CD4-positive, alpha-beta memory T cell (primary cell): ENCODE results near the gene PPEF1. TPM values are rescaled to one million over a fixed set of nuclear protein-coding genes. Genes with fewer than 3 reads are reported as not detected.

ENCODE experiments used
- CTCF ChIA-PET: fragments of 350-600 bp; sonication (Branson Sonifier 250); formaldehyde crosslinking; loops from one replicate; lab custom pipeline; 2021; ENCODE audit warnings: inconsistent platforms; ENCODE audit not compliant: partially characterized antibody; lab: Charles Lee
- POLR2A ChIA-PET: fragments of 350-600 bp; sonication (Branson Sonifier 250); formaldehyde crosslinking; loops from one replicate; lab custom pipeline; 2021; ENCODE audit not compliant: partially characterized antibody; lab: Charles Lee
- DNase-seq, 5 donors: peaks; one replicate each; pipeline versions ENCODE4 v3.0.0 to v3.0.0-alpha.2; 2020 to 2022; ENCODE audit warnings: mixed read lengths in 1 of 5
- H3K27ac ChIP-seq: one replicate; pipeline ENCODE4 v1.7.0; 2013; ENCODE audit warnings: low read depth, low read length
- H3K27me3 ChIP-seq: 2 replicates; pipeline ENCODE4 v1.7.0; 2013; ENCODE audit warnings: mild to moderate bottlenecking, low read length, moderate library complexity; ENCODE audit not compliant: insufficient read depth
- H3K36me3 ChIP-seq: 2 replicates; pipeline ENCODE4 v1.7.0; 2013; ENCODE audit warnings: mild to moderate bottlenecking, low read length, moderate library complexity; ENCODE audit not compliant: insufficient read depth
- H3K4me1 ChIP-seq: 2 replicates; pipeline ENCODE4 v1.7.0; 2013; ENCODE audit warnings: mild to moderate bottlenecking, low read length, moderate library complexity; ENCODE audit not compliant: insufficient read depth
- H3K4me3 ChIP-seq, 2 donors: one replicate each; pipeline ENCODE4 v1.7.0; 2013; ENCODE audit warnings: low read length in 2 of 2, mild to moderate bottlenecking in 1 of 2
- H3K9me3 ChIP-seq, 2 donors: one replicate each; pipeline ENCODE4 v1.7.0; 2013; ENCODE audit warnings: low read length in 2 of 2, control low read depth in 1 of 2; ENCODE audit not compliant: control insufficient read depth in 1 of 2
- H3K27ac Mint-ChIP-seq, 7 donors: one replicate each; pipeline ENCODE4 v1.8.0; 2020 to 2021; ENCODE audit warnings: mixed read lengths in 7 of 7, mild to moderate bottlenecking in 6 of 7, inconsistent platforms in 3 of 7, moderate library complexity in 3 of 7
- H3K27me3 Mint-ChIP-seq, 2 donors: one replicate each; pipeline ENCODE4 v1.8.0; 2020 to 2021; ENCODE audit warnings: mixed read lengths in 2 of 2
- H3K36me3 Mint-ChIP-seq, 2 donors: one replicate each; pipeline ENCODE4 v1.8.0; 2020 to 2021; ENCODE audit warnings: mixed read lengths in 2 of 2, inconsistent platforms in 1 of 2, mild to moderate bottlenecking in 1 of 2
- H3K4me1 Mint-ChIP-seq, 4 donors: one replicate each; pipeline ENCODE4 v1.8.0; 2020 to 2021; ENCODE audit warnings: mixed read lengths in 4 of 4, mild to moderate bottlenecking in 1 of 4
- H3K4me3 Mint-ChIP-seq, 8 donors: one replicate each; pipeline ENCODE4 v1.8.0; 2020 to 2021; ENCODE audit warnings: mixed read lengths in 8 of 8, mild to moderate bottlenecking in 7 of 8, moderate library complexity in 6 of 8, inconsistent platforms in 3 of 8
- H3K9me3 Mint-ChIP-seq, 8 donors: one replicate each; pipeline ENCODE4 v1.8.0; 2020 to 2021; ENCODE audit warnings: mixed read lengths in 8 of 8, mild to moderate bottlenecking in 5 of 8, inconsistent platforms in 3 of 8, moderate library complexity in 1 of 8
- intact Hi-C: fragments of 100-400 bp; cut with micrococcal nuclease; formaldehyde crosslinking; loops from one replicate; pipeline ENCODE4 v1.15.1; 2023
- polyA plus RNA-seq, 2 donors: library from polyadenylated mRNA; unstranded; fragments of 300-500 nt; fragmentation: Illumina TruSeq; gene quantifications; one replicate each; pipeline ENCODE4 v1.2.3, GENCODE V29; 2021
- total RNA-seq, 2 experiments: library from RNA; stranded (reverse); gene quantifications; one replicate each; pipeline ENCODE4 v1.2.3, GENCODE V29; 2021

PPEF1 gene, protein sequence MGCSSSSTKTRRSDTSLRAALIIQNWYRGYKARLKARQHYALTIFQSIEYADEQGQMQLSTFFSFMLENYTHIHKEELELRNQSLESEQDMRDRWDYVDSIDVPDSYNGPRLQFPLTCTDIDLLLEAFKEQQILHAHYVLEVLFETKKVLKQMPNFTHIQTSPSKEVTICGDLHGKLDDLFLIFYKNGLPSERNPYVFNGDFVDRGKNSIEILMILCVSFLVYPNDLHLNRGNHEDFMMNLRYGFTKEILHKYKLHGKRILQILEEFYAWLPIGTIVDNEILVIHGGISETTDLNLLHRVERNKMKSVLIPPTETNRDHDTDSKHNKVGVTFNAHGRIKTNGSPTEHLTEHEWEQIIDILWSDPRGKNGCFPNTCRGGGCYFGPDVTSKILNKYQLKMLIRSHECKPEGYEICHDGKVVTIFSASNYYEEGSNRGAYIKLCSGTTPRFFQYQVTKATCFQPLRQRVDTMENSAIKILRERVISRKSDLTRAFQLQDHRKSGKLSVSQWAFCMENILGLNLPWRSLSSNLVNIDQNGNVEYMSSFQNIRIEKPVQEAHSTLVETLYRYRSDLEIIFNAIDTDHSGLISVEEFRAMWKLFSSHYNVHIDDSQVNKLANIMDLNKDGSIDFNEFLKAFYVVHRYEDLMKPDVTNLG
- under 1 TPM in 1 of 2 experiments, not detected in 1; 1.00 TPM for total RNA-seq
- polyA plus RNA-seq = not detected

DNA sequence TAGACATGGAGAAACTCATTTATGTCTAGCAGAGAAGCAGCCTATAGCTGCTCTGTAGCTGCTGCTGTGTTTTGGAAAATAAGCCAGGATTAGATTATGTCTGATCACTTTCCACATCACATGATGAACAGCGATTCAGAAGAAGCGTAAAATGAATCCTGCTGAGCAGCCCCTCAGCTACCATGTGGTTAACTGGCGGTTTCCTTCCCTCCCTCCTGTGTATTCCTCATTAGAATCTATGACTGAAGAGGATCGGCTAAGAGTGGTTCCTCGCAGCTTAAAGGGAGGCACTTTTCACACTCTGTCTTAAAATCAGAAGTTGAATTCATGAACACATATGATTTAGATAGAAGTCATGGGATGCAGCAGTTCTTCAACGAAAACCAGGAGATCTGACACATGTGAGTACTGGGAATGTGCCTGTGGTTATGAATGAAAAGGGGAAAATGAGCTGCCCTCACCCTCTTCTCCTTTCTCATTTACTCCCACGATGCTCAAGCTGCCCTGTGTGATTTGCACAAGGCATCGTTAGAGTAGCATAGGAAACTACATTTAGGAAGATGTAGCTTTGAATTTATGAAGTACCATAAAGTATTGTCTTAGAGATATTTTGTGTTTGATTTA lies at the start of gene PPEF1:
TSS of gene PPEF1 (plus strand) at position 220 of the 624 bp plus-strand sequence. CDS start at position 356, 136 bp downstream.
- intact Hi-C loops = no loop called here
- no peaks in the 10 kb centered on the region for H3K36me3 ChIP-seq
- POLR2A ChIA-PET = no interaction called here

DNA sequence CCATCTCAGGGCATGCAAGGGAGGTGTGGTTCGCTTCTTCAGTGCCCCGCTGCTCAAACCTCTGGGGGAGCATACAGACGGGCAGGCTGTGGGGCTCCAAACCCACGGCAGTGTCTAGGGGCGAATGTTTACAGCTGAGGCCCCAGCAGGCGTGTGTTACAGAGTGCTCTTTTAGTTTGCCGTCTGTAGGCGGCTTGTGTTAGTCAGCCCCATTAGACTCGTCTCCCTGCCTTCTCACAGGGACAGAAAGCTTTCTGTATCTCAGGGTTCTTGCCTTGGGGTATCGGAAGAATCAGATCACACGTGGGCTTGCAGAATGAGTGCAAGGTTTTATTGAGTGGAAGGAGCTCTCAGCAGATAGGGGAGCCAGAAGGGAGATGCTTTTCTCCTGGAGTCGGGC lies 46.2 kb upstream of the PPEF1 start:
- ChIA-PET CTCF (interaction anchor here (0.6 kb wide), 1 partner anchor 361 kb away, joined by 3 read pairs; no protein-coding TSS in a partner anchor), POLR2A (no interaction called here)
- H3K27me3 Mint-ChIP-seq = peaks cover 2 to 3% of the 10 kb centered on the region in 2 donors
- H3K27me3 ChIP-seq = no peaks in the 10 kb centered on the region
- no peak overlapping the region for H3K4me3 ChIP-seq
- peaks cover 0 to 4% (median 0%) of the 10 kb centered on the region in 8 donors for H3K9me3 Mint-ChIP-seq
- H3K4me3 Mint-ChIP-seq = no peak overlapping the region
- no peaks in the 10 kb centered on the region for H3K9me3 ChIP-seq
- no peak overlapping the region for H3K27ac ChIP-seq
- H3K27ac Mint-ChIP-seq = no peak overlapping the region
- H3K36me3 Mint-ChIP-seq = no peaks in the 10 kb centered on the region
- DNase-seq = no peak
- H3K4me1 Mint-ChIP-seq = no peaks in the 10 kb centered on the region
- no peaks in the 10 kb centered on the region for H3K36me3 ChIP-seq
- intact Hi-C loops = no loop called here
- H3K4me1 ChIP-seq = no peaks in the 10 kb centered on the region

More for the DNA sequence above, at the start of gene PPEF1:
- Mint-ChIP-seq H3K4me1 (peaks cover 0 to 1% (median 0%) of the 10 kb centered on the region in 4 donors), H3K9me3 (no peaks in the 10 kb centered on the region), H3K27me3 (no peaks in the 10 kb centered on the region), H3K4me3 (no peak within 1 kb of the TSS), H3K36me3 (no peaks in the 10 kb centered on the region), H3K27ac (no peak within 1 kb of the TSS)
- Histone ChIP-seq H3K4me3 (no peak within 1 kb of the TSS), H3K9me3 (no peaks in the 10 kb centered on the region), H3K27me3 (no peaks in the 10 kb centered on the region), H3K4me1 (no peaks in the 10 kb centered on the region), H3K27ac (no peak within 1 kb of the TSS)
- no peak for DNase-seq
- CTCF ChIA-PET = no interaction called here

- Histone ChIP-seq H3K4me3 (no peak overlapping the region), H3K27me3 (no peaks in the 10 kb centered on the region), H3K9me3 (no peaks in the 10 kb centered on the region), H3K4me1 (no peaks in the 10 kb centered on the region), H3K27ac (no peak overlapping the region), H3K36me3 (no peaks in the 10 kb centered on the region)
- Mint-ChIP-seq H3K27me3 (peaks cover 2 to 3% of the 10 kb centered on the region in 2 donors), H3K4me3 (no peak overlapping the region), H3K36me3 (no peaks in the 10 kb centered on the region), H3K9me3 (peaks cover 0 to 4% (median 0%) of the 10 kb centered on the region in 8 donors), H3K4me1 (peaks cover 2 to 7% (median 4%) of the 10 kb centered on the region in 4 donors), H3K27ac (no peak overlapping the region)
- DNase-seq = no peak
- intact Hi-C loops = no loop called here
- ChIA-PET POLR2A (no interaction called here), CTCF (no interaction called here)
Measured at GRCh38 chrX:18664947-18665346, 42.5 kb upstream of the PPEF1 start.

- intact Hi-C loops = no loop called here
- Histone ChIP-seq H3K27me3 (no peaks in the 10 kb centered on the region), H3K9me3 (no peaks in the 10 kb centered on the region), H3K4me3 (no peak overlapping the region), H3K4me1 (no peaks in the 10 kb centered on the region), H3K36me3 (no peaks in the 10 kb centered on the region), H3K27ac (no peak overlapping the region)
- ChIA-PET POLR2A (no interaction called here), CTCF (no interaction called here)
- peaks cover 2 to 7% (median 4%) of the 10 kb centered on the region in 4 donors for H3K4me1 Mint-ChIP-seq
- H3K36me3 Mint-ChIP-seq = no peaks in the 10 kb centered on the region
- H3K27ac Mint-ChIP-seq = no peak overlapping the region
- peaks cover 2 to 3% of the 10 kb centered on the region in 2 donors for H3K27me3 Mint-ChIP-seq
- H3K4me3 Mint-ChIP-seq = no peak overlapping the region
- H3K9me3 Mint-ChIP-seq = peaks cover 0 to 4% (median 0%) of the 10 kb centered on the region in 8 donors
- no peak for DNase-seq
Measured at GRCh38 chrX:18666614-18667013, 40.8 kb upstream of the PPEF1 start.

DNA sequence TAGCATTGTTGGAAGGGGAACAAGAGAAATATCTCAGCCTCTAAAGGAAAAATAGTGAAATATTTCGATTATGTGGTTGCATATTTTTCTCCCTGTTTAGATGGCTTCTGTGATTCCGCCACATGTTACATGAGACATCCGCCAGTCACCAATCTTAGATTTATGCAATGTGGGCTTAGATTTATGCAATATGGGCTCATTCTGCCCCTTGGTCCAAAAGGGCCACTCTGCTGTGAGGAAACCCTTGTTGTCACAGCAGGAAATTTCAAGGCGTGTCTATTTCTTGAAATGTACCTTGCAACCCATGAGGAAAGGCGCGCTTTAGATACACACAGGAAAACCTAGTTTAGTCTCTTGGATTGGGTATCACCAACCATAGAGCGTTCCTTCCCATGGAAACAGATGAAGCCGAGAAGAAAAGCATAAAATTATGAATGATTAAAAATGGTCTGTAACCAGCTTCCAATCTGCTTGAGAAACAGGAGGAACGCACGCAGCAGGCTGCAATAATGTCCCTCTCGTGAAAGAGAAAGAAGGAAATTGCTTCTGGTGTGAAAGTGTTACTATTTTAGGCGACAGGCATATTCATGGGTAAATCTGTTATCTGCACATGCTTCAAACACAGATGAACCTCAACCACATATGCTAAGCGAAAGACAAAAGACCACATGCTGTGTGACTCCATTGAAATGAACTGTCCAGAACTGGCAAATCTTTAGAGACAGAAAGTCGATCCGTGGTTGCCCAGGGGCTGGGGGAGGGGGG lies 39.2 kb upstream of the PPEF1 start:
- H3K4me1 Mint-ChIP-seq = peaks cover 2 to 9% (median 5%) of the 10 kb centered on the region in 4 donors
- ChIA-PET CTCF (no interaction called here), POLR2A (no interaction called here)
- peak overlapping the region in 1 of 7 donors; percentile 55 for H3K27ac Mint-ChIP-seq
- peaks cover 2 to 3% of the 10 kb centered on the region in 2 donors for H3K27me3 Mint-ChIP-seq
- H3K4me1 ChIP-seq = no peaks in the 10 kb centered on the region
- no peak for DNase-seq
- no peaks in the 10 kb centered on the region for H3K9me3 ChIP-seq
- no peaks in the 10 kb centered on the region for H3K36me3 ChIP-seq
- H3K4me3 Mint-ChIP-seq = peak overlapping the region in 6 of 8 donors; percentile 17 to 49 (median 38)
- no peak overlapping the region for H3K4me3 ChIP-seq
- H3K36me3 Mint-ChIP-seq = no peaks in the 10 kb centered on the region
- H3K9me3 Mint-ChIP-seq = peaks cover 0 to 4% (median 0%) of the 10 kb centered on the region in 8 donors
- no peaks in the 10 kb centered on the region for H3K27me3 ChIP-seq
- intact Hi-C loops = no loop called here
- no peak overlapping the region for H3K27ac ChIP-seq

- intact Hi-C loops = loop anchor here (5.0 kb wide), 1 partner anchor 935 kb away; the partner anchor contains the start of gene SCML1
- Histone ChIP-seq H3K4me3 (no peak within 1 kb of the TSS), H3K27ac (no peak within 1 kb of the TSS), H3K27me3 (no peaks in the 10 kb centered on the region), H3K36me3 (no peaks in the 10 kb centered on the region), H3K9me3 (no peaks in the 10 kb centered on the region), H3K4me1 (no peaks in the 10 kb centered on the region)
- Mint-ChIP-seq H3K27ac (peak within 1 kb of the TSS in 1 of 7 donors; percentile 68), H3K4me1 (peaks cover 4 to 18% (median 12%) of the 10 kb centered on the region in 4 donors), H3K9me3 (peaks cover 0 to 5% (median 0%) of the 10 kb centered on the region in 8 donors), H3K36me3 (peaks cover 0 to 3% of the 10 kb centered on the region in 2 donors), H3K4me3 (peak within 1 kb of the TSS in 3 of 8 donors; percentile 7 to 41 (median 39)), H3K27me3 (no peaks in the 10 kb centered on the region)
- DNase-seq = no peak
- ChIA-PET POLR2A (no interaction called here), CTCF (no interaction called here)
Measured at GRCh38 chrX:18672008-18672407, 35.4 kb upstream of the PPEF1 start, which contains the start of gene RS1. Gene RS1, minus strand, starts transcription at chrX:18672108. Its CDS starts 40 bp downstream, at chrX:18672068.
